ENCODE data around the gene CADM4.

GRCh38 chr19:43651758-43652545 lies 12.3 kb upstream of the CADM4 start:
- TF ChIP-seq, protein P1, sequence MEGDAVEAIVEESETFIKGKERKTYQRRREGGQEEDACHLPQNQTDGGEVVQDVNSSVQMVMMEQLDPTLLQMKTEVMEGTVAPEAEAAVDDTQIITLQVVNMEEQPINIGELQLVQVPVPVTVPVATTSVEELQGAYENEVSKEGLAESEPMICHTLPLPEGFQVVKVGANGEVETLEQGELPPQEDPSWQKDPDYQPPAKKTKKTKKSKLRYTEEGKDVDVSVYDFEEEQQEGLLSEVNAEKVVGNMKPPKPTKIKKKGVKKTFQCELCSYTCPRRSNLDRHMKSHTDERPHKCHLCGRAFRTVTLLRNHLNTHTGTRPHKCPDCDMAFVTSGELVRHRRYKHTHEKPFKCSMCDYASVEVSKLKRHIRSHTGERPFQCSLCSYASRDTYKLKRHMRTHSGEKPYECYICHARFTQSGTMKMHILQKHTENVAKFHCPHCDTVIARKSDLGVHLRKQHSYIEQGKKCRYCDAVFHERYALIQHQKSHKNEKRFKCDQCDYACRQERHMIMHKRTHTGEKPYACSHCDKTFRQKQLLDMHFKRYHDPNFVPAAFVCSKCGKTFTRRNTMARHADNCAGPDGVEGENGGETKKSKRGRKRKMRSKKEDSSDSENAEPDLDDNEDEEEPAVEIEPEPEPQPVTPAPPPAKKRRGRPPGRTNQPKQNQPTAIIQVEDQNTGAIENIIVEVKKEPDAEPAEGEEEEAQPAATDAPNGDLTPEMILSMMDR (conservative IDR thresholded peaks at IDR 0.05; ENCODE audit: low read depth, low read length): peak; percentile 77
- no peak for TF ChIP-seq EZH2 (IDR thresholded peaks at IDR 0.05; ENCODE audit: borderline replicate concordance, low read depth, low read length, poor library complexity, severe bottlenecking)
